HepG2 (cell line): ENCODE measurements around the gene FAF2. TPM values are rescaled to one million over a fixed set of nuclear protein-coding genes. Genes with fewer than 3 reads are reported as not detected.

ENCODE experiments used
- ATRX ChIP-seq: sonication (generic); formaldehyde crosslinking; IDR thresholded peaks from 2 replicates; pipeline ENCODE4 v1.4.0; 2020; ENCODE audit warnings: missing genetic modification reagents, borderline replicate concordance
- CC2D1A ChIP-seq: sonication (generic); formaldehyde crosslinking; IDR thresholded peaks from 2 replicates; pipeline ENCODE4 v1.8.1; 2023; ENCODE audit warnings: mild to moderate bottlenecking, missing genetic modification reagents
- DZIP1 ChIP-seq: sonication (generic); formaldehyde crosslinking; IDR thresholded peaks from 2 replicates; pipeline ENCODE4 v1.5.0; 2020; ENCODE audit warnings: mild to moderate bottlenecking, missing genetic modification reagents
- FOXC1 ChIP-seq: sonication (generic); formaldehyde crosslinking; IDR thresholded peaks from 2 replicates; pipeline ENCODE4 v1.8.0; 2022; ENCODE audit warnings: mild to moderate bottlenecking, missing genetic modification reagents, borderline replicate concordance
- IRF2 ChIP-seq: IDR thresholded peaks from 2 replicates; pipeline ENCODE4 v1.6.1; 2018; ENCODE audit warnings: missing genetic modification reagents, missing compliant biosample characterization
- KDM2A ChIP-seq: sonication (generic); formaldehyde crosslinking; IDR thresholded peaks from 2 replicates; pipeline ENCODE4 v1.4.0; 2020; ENCODE audit warnings: low read depth, missing genetic modification reagents, borderline replicate concordance
- KLF13 ChIP-seq: sonication (generic); formaldehyde crosslinking; IDR thresholded peaks from 2 replicates; pipeline ENCODE4 v1.4.0; 2020; ENCODE audit warnings: mild to moderate bottlenecking, missing genetic modification reagents
- PHF8 ChIP-seq: sonication (generic); formaldehyde crosslinking; IDR thresholded peaks from 2 replicates; pipeline ENCODE4 v1.5.0; 2020; ENCODE audit warnings: missing genetic modification reagents
- RXRA ChIP-seq: sonication (generic); formaldehyde crosslinking; IDR thresholded peaks from 2 replicates; pipeline ENCODE4 v1.5.1; 2020; ENCODE audit warnings: missing genetic modification reagents
- SAP130 ChIP-seq: IDR thresholded peaks from 2 replicates; pipeline ENCODE4 v1.6.1; 2016; ENCODE audit warnings: low read depth
- SP2 ChIP-seq: sonication (generic); formaldehyde crosslinking; IDR thresholded peaks from 2 replicates; pipeline ENCODE4 v1.5.1; 2020; ENCODE audit warnings: mild to moderate bottlenecking, missing genetic modification reagents
- TAF1 ChIP-seq: sonication (generic); formaldehyde crosslinking; IDR thresholded peaks from 2 replicates; pipeline ENCODE4 v1.4.0; 2020; ENCODE audit warnings: missing genetic modification reagents
- ZNF292 ChIP-seq: sonication (generic); formaldehyde crosslinking; IDR thresholded peaks from 2 replicates; pipeline ENCODE4 v1.8.1; 2022; ENCODE audit warnings: mild to moderate bottlenecking, low read depth, missing genetic modification reagents, borderline replicate concordance
- ZNF350 ChIP-seq: sonication (generic); formaldehyde crosslinking; IDR thresholded peaks from 2 replicates; pipeline ENCODE4 v1.4.0; 2020; ENCODE audit warnings: mild to moderate bottlenecking, low read depth, missing genetic modification reagents, borderline replicate concordance
- ZNF441 ChIP-seq: sonication (generic); formaldehyde crosslinking; IDR thresholded peaks from 2 replicates; pipeline ENCODE4 v1.7.0; 2021; ENCODE audit warnings: missing genetic modification reagents, borderline replicate concordance
- ZNF589 ChIP-seq: sonication (generic); formaldehyde crosslinking; conservative IDR thresholded peaks from 2 replicates; pipeline ENCODE4 v1.8.0; 2022; ENCODE audit warnings: mild to moderate bottlenecking, moderate library complexity, missing genetic modification reagents
- ZNF597 ChIP-seq: sonication (generic); formaldehyde crosslinking; IDR thresholded peaks from 2 replicates; pipeline ENCODE4 v1.5.0; 2020; ENCODE audit warnings: missing genetic modification reagents
- ZNF737 ChIP-seq: sonication (generic); formaldehyde crosslinking; IDR thresholded peaks from 2 replicates; pipeline ENCODE4 v1.5.0; 2020; ENCODE audit warnings: missing genetic modification reagents, mild to moderate bottlenecking, borderline replicate concordance
- ZNF878 ChIP-seq: sonication (generic); formaldehyde crosslinking; IDR thresholded peaks from 2 replicates; pipeline ENCODE4 v1.8.1; 2023; ENCODE audit warnings: mild to moderate bottlenecking, missing genetic modification reagents, moderate library complexity
- ZSCAN30 ChIP-seq: sonication (generic); formaldehyde crosslinking; IDR thresholded peaks from 2 replicates; pipeline ENCODE4 v1.5.0; 2020; ENCODE audit warnings: mild to moderate bottlenecking, missing genetic modification reagents
- polyA plus RNA-seq, 8 experiments: library from polyadenylated mRNA; depleted of rRNA in 3 of 8; stranded (reverse) in 7 of 8; unstranded in 1 of 8; fragments of >200 nt; fragmentation: Illumina TruSeq in 4 of 8; extraction: Trizol in 4 of 8; gene quantifications; 2 replicates each; pipeline versions ENCODE4 v1.2.1 to v1.2.3, GENCODE V29; 2011 to 2016; ENCODE audit warnings: low read depth in 4 of 8, missing spikeins in 1 of 8, mixed read lengths in 1 of 8; ENCODE audit not compliant: insufficient read depth in 1 of 8
- total RNA-seq, 5 experiments: library from RNA; depleted of rRNA; stranded (reverse); fragments of >200 nt; fragmentation: Illumina TruSeq; extraction: Trizol; gene quantifications; 2 replicates each; pipeline ENCODE4 v1.2.3, GENCODE V29; 2016; ENCODE audit warnings: low read depth in 1 of 5
- TF ChIP-seq, protein P1 (sequence below): sonication (generic); formaldehyde crosslinking; IDR thresholded peaks from 2 replicates; pipeline ENCODE4 v1.9.0; 2022; ENCODE audit warnings: low read depth, missing genetic modification reagents
- TF ChIP-seq, protein P2 (sequence below): sonication (generic); formaldehyde crosslinking; IDR thresholded peaks from 2 replicates; pipeline ENCODE4 v1.9.0; 2021; ENCODE audit warnings: missing genetic modification reagents, borderline replicate concordance

Gene FAF2
- total and polyA plus RNA-seq, 2 of the 13 experiments (the other 11 are each of a cell fraction or from before 2014, with no cell fraction given), result 27.8 to 34.3 TPM

DNA sequence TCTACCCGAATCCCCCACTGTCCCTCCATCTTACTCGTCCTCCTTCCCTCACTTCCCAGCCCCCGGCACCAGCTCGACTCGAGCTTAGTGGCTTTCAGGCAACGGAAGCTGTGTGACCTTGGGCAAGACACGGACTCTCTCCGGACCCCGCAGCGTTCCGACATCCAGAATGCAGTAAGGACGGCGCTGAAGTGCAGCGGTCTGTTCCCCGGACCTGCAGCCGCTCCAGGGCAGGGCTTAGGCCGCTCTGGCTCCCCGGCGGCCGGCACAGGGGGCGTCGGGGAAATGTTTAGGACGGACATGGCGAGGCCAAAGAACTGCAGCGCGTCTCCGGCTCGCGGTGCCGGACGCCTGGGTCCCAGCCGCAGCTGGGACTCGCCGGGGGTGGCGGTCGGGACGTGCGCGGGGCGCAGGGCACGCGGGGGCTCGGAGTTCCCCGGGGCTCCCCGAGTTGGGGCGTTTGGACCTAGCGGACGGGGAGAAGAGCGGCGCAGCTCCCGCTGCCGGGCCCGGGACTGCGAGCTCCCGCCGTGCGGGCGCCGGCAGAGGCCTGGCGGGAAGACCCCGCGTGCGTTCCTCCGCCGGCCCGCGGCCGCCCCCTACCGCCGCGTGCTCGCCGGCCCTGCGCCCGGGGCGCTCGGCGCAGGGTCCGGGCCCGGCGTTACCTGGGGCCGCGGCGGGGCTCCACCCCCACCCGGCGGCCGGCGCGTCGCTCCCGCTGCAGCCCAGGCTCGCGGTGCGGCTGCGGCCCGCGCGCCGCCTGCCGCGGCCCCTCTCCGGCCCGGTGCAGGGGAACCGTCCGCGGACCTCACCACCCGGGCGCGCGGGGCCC is 94.6 kb downstream of the FAF2 start (continued):
- no peak for TF ChIP-seq ZSCAN30
- TF ChIP-seq ZNF292, result 0 out of 2 replicates have a peak, but pooled peaks have one; percentile 40
- TF ChIP-seq TAF1, result no peak
- TF ChIP-seq ATRX, result no peak
- no peak for TF ChIP-seq ZNF878 (CRISPR knock-in tag)
- TF ChIP-seq KDM2A (CRISPR knock-in tag), result peak; percentile 47; the same call in 1 of the 2 replicates
- no peak for TF ChIP-seq ZNF350 (CRISPR knock-in tag)
- TF ChIP-seq CC2D1A, result no peak
- no peak for TF ChIP-seq ZNF441
- no peak for TF ChIP-seq PHF8 (CRISPR knock-in tag)
- no peak for TF ChIP-seq ZNF737 (CRISPR knock-in tag)
- TF ChIP-seq, protein P1, sequence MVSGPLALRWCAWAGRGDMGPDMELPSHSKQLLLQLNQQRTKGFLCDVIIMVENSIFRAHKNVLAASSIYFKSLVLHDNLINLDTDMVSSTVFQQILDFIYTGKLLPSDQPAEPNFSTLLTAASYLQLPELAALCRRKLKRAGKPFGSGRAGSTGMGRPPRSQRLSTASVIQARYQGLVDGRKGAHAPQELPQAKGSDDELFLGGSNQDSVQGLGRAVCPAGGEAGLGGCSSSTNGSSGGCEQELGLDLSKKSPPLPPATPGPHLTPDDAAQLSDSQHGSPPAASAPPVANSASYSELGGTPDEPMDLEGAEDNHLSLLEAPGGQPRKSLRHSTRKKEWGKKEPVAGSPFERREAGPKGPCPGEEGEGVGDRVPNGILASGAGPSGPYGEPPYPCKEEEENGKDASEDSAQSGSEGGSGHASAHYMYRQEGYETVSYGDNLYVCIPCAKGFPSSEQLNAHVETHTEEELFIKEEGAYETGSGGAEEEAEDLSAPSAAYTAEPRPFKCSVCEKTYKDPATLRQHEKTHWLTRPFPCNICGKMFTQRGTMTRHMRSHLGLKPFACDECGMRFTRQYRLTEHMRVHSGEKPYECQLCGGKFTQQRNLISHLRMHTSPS, result no peak
- no peak for TF ChIP-seq DZIP1 (CRISPR knock-in tag)
- TF ChIP-seq SP2 (CRISPR knock-in tag), result no peak
- TF ChIP-seq, protein P2, sequence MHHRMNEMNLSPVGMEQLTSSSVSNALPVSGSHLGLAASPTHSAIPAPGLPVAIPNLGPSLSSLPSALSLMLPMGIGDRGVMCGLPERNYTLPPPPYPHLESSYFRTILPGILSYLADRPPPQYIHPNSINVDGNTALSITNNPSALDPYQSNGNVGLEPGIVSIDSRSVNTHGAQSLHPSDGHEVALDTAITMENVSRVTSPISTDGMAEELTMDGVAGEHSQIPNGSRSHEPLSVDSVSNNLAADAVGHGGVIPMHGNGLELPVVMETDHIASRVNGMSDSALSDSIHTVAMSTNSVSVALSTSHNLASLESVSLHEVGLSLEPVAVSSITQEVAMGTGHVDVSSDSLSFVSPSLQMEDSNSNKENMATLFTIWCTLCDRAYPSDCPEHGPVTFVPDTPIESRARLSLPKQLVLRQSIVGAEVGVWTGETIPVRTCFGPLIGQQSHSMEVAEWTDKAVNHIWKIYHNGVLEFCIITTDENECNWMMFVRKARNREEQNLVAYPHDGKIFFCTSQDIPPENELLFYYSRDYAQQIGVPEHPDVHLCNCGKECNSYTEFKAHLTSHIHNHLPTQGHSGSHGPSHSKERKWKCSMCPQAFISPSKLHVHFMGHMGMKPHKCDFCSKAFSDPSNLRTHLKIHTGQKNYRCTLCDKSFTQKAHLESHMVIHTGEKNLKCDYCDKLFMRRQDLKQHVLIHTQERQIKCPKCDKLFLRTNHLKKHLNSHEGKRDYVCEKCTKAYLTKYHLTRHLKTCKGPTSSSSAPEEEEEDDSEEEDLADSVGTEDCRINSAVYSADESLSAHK, result no peak
- TF ChIP-seq FOXC1 (CRISPR knock-in tag), result 0 out of 2 replicates have a peak, but pooled peaks have one; percentile 73
- TF ChIP-seq SAP130, result peak; percentile 29; the same call in 1 of the 2 replicates
- no peak for TF ChIP-seq KLF13 (CRISPR knock-in tag)
- TF ChIP-seq ZNF597 (CRISPR knock-in tag), result no peak
- no peak for TF ChIP-seq ZNF589
- no peak for TF ChIP-seq IRF2 (CRISPR knock-in tag)
- peak; percentile 33; the same call in 1 of the 2 replicates for TF ChIP-seq RXRA
